HG03558 (cell line): ENCODE measurements around the gene NAALADL2.

Source experiments
- ATAC-seq: cut with Tn5 transposase; IDR thresholded peaks from one replicate; pipeline ENCODE4 v1.9.1; 2021; ENCODE audit warnings: moderate number of reproducible peaks; ENCODE audit not compliant: unreplicated experiment; ENCODE audit errors: extremely low read depth

The NAALADL2 gene

DNA sequence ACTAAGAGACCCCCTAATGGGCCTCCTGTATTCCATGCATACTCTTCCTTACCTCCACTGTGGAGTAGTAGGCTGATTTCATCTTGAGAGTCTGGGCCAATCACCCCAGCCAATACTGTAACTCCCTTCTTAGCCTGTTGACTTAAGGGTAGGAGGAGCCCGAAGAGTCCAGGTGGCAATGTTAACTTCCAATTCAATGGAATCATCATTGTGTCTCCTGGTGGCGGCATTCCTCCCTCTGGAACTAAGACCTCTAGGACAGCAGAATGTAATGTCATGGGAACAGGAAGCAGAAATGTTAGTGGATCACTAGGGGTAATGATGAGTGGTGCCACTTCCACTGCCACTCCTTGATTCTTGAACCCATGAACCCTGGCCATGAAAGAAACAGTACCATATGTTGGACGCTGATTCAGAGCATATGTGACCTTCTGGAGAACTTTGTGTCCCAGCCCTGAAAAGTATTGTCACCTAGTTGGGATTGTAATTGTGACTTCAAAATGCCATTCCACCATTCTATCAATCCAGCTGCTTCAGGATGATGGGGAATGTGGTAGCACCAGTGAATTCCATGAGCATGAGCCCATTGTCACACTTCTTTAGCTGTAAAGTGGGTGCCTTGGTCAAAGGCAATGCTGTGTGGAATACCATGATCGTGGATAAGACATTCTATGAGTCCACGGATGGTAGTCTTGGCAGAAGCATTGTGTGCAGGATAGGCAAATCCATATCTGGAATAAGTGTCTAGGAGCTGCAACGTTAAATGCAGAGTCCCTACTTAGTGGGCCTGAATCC, 24.9 kb downstream of the NAALADL2 start:
- ATAC-seq = no peak

DNA sequence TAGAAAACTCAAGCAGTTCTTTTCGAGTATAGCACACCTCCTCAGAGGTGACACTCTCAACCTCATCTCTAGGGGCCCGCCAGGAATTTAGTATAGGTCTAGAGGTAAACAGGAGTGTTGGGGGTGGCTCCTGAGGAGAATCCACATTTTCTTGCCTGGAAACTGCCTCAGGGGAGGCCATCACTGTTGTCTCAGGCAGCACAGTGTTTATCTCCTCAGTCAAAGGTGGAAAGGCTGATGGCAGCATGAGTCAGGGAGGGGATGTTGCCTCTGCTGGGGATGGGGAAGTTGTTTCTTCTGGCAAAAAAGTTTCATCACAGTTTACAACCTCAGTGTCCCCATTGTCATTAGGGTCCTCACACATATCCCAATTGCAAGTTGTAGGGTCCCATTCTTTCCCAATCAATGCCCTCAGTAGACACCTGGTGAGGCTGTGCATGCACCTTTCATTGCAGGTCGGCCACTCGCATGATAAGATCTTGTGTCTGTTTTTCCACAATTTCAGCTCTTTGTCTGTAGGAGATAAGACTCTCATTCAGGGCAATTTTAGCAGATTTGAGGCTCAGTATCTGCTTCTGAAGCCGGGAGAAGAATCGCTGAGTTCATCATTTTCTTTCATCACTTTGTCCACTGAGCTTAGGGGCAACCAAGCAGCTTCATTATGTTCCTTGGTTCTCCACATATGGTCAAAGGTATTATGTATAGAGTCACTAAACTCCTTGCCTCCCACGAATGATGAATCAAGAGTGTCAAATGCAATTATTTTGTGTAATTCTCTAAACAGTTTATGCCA, 25.8 kb downstream of the NAALADL2 start:
- ATAC-seq = no peak

DNA sequence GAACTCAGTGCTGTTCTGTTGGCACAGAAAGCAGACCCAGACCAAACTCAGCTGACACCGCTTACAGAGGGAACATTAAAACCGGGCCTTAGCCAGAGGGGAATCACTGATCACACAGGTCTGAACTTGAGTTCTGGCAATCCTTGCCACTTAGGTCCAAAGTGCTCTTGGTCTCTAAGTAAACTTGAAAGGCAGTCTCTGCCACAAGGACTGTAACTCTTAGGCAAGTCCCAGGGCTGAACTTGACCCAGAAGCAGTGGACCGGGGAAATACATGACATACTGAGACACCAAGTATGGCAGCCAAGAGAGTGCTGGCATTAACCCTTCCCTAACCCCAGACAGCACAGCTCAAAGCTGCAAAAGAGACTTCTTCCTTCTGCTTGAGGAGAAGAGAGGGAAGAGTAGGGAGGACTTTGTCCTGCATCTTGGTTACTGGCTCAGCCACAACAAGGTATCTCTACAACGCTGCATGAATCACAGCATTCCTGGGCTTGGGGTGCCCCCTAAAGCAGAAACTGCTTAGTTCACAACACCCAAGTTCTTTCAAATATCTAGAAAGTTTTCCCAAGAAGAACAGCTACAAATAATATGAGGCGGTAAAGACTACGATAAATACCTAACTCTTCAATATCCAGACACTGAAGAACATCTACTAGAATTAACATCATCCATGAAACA, 32.5 kb downstream of the NAALADL2 start:
- no peak for ATAC-seq

DNA sequence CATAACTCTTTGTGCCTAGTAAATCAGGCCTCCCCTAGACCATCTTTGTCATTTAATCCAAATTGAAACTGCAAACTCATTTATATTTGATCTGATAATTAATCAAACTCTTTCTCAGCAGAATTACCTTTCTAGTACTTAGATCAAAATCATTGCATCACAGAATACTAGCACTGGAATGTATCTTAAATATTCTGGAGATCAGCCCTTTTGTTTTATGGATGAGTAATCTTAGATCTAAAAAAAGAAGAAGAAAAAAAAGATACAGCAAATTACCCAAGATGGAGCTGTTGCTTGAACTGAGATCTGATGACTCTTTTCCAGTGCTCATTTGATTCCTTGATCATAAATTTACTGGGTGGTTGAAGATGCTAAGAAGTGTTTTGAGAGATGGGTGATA, 47.9 kb downstream of the NAALADL2 start:
- ATAC-seq = no peak

DNA sequence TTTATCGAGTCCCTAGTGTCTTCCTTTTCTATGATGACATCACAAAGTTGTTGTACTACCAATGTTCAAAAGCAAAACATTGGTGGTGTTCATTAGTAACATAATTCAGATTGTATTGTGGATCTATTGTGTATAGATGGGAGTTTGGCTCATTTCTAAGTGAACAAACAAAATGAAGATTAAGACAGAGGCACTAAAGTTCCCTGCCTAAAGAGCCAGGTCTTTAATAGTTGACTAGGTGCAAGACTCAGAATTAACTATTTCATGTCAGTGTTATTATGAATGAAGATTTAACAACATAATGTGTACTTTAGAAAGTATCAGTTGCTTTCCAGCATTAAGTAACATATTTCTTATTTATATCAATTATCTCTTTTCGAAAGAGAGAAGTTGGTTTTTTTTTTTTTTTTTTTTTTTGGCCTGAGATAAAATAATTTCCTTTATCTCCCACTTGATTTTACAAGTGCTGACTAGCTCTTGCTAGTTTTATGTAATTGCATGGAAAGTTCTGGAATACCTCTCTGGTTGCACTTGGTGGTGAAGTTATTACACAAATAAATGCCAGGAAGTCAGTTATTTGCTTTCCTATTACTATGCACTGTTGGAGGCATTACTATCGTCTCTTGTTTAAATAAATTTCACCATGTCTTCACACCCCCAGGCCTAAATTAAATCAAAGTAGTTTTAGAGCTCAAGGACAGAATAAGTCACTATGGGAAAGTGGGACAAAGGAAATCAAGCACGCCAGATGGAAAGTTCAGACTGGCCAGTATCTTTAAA, 48.7 kb downstream of the NAALADL2 start:
- no peak for ATAC-seq

DNA sequence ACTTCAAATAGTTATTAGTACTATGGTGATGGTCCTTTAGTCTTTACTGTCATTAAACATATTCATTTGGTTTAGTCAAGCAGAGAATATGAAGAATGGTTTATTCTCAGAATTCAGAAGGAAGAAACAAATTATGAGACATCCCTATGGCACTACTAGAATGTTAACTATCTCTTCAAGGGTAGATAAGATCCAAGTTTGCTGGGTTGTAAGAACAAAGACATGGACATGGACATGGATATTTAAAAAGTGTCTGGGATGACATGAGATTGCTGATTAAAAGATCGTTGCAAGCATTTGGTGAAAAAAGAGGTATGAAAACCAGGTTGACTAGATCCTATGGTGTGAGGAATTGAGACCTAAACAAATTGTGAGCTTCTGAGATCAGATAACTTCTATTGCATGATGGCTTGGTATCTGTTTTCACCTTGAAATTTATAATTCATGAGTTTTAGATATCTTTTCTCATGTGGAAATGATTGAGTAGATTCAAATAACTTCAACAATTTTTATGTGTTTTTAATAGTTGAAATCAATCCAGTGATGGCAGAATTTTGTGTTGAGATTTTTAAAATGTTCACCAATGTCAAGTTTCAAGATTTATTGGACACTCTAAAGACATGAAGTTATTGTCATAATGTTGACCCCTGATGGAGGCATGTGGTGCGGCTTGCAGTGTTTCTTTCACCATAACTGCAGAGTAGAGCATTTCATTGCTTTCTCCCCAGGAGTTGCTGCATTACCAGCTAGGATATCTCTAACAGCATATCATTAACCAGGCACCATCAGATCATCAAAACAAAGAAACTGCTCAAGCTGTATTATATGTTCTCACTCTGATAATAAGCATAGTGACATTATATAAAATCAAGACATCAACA, 72.6 kb downstream of the NAALADL2 start:
- ATAC-seq = no peak

DNA sequence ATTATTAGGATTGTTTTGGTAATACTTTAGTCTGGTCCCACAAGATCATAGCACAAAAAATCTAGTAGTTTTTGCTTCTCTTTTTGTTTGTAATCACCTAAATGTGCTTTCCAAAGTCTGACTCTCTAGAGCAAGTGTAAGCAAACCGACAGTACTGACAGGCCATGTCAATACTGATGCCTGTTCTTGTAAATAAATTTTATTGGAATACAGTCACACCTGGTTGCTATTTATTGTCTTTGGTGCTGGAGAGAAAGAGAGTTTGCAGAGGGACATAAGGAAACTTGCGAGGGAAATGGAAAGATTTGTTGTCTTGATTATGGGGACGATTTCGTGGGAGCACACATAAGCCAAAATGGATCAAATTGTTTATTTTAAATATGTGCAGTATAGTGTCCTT, 77.5 kb downstream of the NAALADL2 start:
- ATAC-seq = no peak

DNA sequence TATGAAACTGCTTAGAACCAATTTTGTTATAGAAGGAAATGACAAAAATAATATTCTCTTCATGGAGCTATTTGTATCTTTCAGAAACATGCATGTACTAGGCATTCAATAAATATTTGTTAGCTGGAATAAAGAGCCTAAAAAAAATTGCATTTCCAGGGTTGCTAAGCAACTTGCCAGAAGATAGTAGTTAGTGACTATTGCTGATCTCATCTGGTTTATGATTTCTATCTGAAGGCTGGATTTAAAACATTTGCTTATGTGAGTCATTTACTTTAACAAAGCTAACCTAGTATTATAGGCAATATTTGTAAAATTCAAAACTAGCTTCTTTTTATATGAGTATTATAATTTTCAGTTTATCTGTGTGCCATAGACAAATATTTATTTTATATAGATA, 78.3 kb downstream of the NAALADL2 start:
- ATAC-seq = no peak

DNA sequence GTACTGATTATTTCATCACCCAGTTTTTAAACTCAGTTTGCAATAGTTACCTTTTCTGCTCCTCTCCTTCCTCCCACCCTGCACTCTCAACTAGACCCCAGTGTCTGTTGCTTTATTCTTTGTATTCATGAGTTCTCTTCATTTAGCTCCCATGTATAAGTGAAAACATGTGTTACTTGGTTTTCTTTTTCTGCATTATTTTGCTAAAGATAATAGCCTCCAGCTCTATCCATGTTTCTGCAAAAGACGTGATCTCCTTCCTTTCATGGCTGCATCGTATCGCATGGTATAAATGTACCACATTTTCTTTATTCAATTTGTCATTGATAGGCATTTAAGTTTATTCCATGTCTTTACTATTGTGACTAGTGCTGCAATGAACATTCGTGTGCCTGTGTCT, 79.0 kb downstream of the NAALADL2 start:
- ATAC-seq = no peak

DNA sequence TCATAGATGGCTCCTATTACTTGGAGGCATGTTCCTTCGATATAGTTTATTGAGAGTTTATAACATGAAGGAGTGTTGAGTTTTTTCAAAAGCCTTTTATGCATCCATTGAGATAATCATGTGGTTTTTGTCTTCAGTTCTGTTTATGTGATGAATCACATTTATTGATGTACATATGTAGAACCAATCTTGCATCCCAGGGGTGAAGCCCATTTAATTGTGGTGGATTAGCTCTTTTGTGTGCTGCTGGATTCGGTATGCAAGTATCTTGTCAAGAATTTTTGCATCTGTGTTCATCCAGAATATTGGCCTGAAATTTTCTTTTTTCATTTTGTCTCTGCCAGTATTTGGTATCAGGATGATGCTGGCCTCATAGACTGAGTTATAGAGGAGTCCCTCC, 81.0 kb downstream of the NAALADL2 start:
- ATAC-seq = no peak

DNA sequence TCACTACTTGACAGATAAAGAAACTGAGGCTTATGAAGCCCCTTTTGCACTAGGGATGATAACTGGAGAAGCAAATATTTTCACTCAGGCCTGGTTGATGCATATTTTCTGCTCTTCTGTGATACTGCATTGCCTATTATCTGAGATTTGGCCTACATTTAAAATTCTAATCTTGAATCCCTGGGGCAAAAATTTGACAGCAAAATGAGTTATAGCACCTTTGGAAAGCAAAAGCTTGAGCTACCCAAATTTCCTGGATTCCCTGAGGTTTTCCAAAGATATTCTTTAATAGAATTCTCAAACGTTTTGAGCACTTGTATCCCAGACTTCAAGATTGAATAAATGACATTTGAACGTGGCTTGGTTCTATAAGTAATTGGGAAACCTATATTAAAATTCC, 86.1 kb downstream of the NAALADL2 start:
- ATAC-seq = no peak

DNA sequence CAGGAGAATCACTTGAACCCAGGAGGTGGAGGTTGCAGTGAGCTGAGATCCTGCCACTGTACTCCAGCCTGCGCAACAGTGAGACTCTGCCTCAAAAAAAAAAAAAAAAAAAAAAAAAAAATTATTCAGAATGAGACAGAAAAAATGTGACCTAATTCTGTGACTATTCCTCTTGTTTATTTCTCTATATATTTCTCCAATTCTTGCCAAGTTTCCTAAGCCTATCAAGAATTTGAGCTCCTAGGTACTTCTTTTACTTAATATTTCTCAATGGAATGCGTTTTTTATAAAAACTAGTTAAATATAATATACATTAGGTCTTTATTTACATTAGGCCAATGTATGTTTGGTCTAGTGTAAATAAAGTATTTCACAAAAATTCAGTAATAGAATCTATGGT, 86.8 kb downstream of the NAALADL2 start:
- no peak for ATAC-seq

DNA sequence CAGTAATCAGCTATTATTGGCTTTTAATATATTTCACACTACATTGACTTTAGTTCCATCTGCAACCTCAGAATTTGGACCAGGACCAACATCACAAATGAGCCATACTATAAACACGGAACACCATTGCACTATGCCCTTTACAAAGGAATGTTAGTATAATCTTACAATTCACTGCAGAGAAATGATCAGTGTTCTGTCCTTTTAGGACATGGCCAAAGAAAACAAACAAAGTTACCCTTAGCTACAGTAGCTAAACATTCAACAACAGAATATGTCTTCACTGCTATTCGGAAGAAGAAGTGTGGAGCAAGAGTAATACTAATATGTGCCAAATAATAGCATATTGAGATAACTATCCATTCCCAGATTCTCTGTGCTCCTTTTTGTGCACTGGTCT, 90.4 kb downstream of the NAALADL2 start:
- no peak for ATAC-seq

DNA sequence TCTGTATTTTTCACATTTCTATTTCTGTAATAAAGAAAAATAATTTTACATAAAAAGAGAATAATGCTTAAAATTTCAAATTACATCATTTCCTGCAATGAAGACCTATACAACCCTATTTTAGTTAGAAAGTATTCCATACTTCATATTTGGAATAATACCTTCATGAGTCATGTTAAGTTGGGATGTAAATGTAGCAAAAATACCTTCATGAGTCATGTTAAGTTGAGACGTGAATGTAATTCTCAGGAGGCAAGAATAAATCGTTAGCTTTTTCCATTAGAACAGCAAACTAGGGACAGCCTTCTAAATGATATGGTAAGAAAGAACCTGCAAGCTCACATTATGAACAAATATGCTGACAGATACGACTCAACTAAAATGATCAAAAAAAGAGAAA, 91.9 kb downstream of the NAALADL2 start:
- no peak for ATAC-seq

DNA sequence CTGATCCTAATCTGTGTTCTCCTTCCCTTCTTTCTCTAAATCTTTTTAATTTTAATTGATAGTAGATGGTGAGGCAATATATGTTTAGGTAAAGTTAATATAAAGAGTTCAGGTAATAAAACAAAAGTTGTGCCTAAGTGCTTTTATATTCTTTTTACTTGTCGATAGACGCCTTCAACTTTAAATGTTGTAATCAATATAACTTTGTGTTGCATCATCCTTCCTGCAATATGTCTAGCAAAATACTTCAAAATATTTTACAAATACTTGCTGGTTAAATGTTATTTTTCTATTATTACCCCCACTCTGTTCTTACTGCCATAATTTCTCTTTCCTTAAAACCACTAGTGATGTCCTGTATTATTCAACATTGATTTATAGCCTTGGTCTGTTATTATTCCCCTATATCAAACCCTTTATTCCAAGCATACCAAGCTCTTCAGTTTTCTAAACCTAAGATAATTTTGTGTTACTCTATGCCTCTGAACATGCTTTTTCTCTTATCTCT, 92.4 kb downstream of the NAALADL2 start:
- no peak for ATAC-seq

DNA sequence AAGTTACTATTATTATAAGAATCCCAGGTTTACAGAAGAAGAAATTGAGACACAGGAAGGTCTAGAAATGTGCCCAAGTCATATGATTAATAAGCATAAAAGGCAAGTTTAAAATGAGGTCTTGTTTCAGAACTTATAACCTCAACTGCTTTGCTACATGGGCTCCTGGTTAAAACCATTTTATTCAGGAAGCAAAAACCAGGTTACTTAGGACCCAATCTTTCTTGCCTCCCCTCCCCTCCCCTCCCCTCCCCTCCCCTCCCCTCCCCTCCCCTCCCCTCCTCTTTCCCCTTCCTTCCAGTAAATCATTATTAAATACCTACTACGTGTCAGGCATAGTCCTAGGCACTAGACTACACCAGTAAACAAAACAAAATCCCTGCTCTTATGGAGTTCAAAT, 93.9 kb downstream of the NAALADL2 start:
- no peak for ATAC-seq

DNA sequence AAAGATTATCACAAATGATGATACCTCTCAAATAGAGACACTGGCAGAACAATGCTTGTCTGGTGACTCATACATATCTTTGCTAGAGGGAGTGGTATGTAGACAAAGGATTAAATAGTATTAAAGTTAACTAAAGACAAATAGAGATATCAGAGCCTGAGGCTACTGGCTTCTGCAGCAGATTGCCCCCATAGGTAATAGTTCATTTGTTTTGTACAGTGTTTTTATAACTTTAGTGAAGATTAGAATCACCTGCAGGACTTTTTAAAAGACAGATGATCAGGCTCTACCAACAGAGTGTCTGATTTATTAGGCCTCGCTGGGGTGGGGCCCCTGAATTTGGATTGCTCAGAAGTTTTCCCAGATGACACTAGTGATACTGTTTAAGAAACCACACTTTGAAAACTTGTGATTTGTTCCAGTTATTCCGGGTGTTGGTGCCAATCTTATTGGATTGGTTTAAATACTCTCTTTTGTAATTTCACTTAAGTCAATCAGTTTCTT, 96.4 kb downstream of the NAALADL2 start:
- ATAC-seq = no peak

DNA sequence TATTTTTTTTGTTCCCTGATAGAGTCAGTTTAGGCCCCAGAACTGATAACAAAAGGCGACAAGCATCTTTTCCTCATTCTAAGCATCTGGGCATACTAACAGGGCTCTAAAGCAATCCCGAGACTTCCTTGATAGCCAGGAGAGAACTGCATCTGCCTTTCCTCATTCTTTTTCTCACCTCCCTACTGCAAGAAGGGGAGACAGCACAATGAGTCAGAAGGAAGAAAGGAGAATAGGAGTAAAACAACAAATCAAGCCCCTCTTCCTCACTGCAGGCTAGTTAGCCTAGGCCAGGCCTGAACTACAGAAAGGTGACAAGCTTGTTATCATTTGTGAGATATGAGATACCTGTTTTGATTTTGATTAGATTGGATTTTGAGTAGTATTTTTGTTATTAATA, 97.9 kb downstream of the NAALADL2 start:
- no peak for ATAC-seq

DNA sequence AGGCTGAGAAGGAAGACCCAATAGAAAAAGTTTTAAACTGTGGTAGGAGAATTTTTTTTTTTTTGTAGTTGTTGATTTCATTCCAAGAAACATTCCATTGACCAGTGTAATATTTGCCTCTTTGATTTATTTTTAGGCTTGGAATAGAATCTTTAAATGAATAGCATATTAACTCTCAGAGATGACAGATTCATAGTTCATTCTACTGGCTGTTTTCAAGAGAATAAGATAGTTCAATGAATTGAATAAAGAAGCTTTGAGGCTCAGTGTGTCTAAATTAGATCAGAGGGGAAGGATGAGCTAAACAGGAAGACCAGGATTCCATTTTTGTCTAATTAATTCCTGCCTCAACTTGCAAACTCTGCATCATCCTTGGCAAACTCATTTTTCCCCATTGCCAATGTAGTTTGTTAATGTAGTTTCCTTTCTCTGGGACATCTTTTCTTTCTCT, 98.4 kb downstream of the NAALADL2 start:
- no peak for ATAC-seq
